ENCODE results near the gene CCDC77. TPM values are rescaled to one million over a fixed set of nuclear protein-coding genes. Genes with fewer than 3 reads are reported as not detected.

Gene CCDC77
- total and polyA plus RNA-seq, 10 of the 15 experiments (the other 5 are each of a cell fraction or from before 2014, with no cell fraction given) = 8.8 to 22.5 (median 15.8) TPM

- H3K4me1 ChIP-seq (ENCODE audit: control insufficient read depth, insufficient read depth, low read length) = no peaks in the 10 kb centered on the region
- WGBS (ENCODE audit: insufficient coverage, insufficient replicate concordance, low lambda C conversion rate, missing lambda C conversion rate) = 58% methylated on average over 4 of the region's 4 CpGs
- no peak for DNase-seq (ENCODE audit: low read depth, low spot score)
- no peak for FAIRE-seq
- H3K27ac ChIP-seq (ENCODE audit: control insufficient read depth, insufficient read depth) = no peak overlapping the region
- ATAC-seq = no peak
- no peak overlapping the region for H3K4me3 ChIP-seq
- BruUV-seq (replicated peaks) = no TSS peak
- no peak overlapping the region for H2AFZ ChIP-seq (ENCODE audit: control insufficient read depth, low read depth, low read length)
- H3K27me3 ChIP-seq (replicated peaks in 1 of 2; ENCODE audit: control insufficient read depth in 2 of 2, insufficient read depth in 2 of 2, low read length in 1 of 2) = peaks cover 3% of the 10 kb centered on the region in 2 experiments; a peak in 2 of 4 replicates
- TF ChIP-seq, protein P1, sequence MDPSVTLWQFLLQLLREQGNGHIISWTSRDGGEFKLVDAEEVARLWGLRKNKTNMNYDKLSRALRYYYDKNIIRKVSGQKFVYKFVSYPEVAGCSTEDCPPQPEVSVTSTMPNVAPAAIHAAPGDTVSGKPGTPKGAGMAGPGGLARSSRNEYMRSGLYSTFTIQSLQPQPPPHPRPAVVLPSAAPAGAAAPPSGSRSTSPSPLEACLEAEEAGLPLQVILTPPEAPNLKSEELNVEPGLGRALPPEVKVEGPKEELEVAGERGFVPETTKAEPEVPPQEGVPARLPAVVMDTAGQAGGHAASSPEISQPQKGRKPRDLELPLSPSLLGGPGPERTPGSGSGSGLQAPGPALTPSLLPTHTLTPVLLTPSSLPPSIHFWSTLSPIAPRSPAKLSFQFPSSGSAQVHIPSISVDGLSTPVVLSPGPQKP (IDR thresholded peaks at IDR 0.05; ENCODE audit: low read depth, low read length) = no peak
- TF ChIP-seq, protein P2, sequence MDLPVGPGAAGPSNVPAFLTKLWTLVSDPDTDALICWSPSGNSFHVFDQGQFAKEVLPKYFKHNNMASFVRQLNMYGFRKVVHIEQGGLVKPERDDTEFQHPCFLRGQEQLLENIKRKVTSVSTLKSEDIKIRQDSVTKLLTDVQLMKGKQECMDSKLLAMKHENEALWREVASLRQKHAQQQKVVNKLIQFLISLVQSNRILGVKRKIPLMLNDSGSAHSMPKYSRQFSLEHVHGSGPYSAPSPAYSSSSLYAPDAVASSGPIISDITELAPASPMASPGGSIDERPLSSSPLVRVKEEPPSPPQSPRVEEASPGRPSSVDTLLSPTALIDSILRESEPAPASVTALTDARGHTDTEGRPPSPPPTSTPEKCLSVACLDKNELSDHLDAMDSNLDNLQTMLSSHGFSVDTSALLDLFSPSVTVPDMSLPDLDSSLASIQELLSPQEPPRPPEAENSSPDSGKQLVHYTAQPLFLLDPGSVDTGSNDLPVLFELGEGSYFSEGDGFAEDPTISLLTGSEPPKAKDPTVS (IDR thresholded peaks at IDR 0.05; ENCODE audit: low read depth, low read length) = no peak
- TF ChIP-seq NR2C1 (IDR thresholded peaks at IDR 0.05) (no peak), ZNF384 (IDR thresholded peaks at IDR 0.05; ENCODE audit: borderline replicate concordance, low read depth, low read length) (no peak), RBBP5 (conservative IDR thresholded peaks at IDR 0.05) (no peak)
- intact Hi-C loops (cut with micrococcal nuclease; ENCODE audit: unreplicated experiment) = no loop called here
- no peak overlapping the region for H3K9ac ChIP-seq (ENCODE audit: control insufficient read depth, insufficient read depth, low read length)
- RAD21 ChIA-PET (ENCODE audit: unreplicated experiment) = no interaction called here
- H3K4me2 ChIP-seq (ENCODE audit: control insufficient read depth, insufficient read depth) = no peak overlapping the region
- no peaks in the 10 kb centered on the region for H3K79me2 ChIP-seq (ENCODE audit: control insufficient read depth, insufficient read depth, low read length)
- in situ Hi-C loops (cut with MboI) = no loop called here
- no peaks in the 10 kb centered on the region for H3K9me3 ChIP-seq (replicated peaks; ENCODE audit: control insufficient read depth, insufficient read depth, low read length)
- H4K20me1 ChIP-seq (ENCODE audit: control insufficient read depth, insufficient read depth) = no peaks in the 10 kb centered on the region
- POLR2A ChIA-PET = no interaction called here
- CTCF ChIA-PET = no interaction called here
- SMC1A ChIA-PET (ENCODE audit: uncharacterized antibody, unreplicated experiment) = no interaction called here
- H3K36me3 ChIP-seq (ENCODE audit: control insufficient read depth in 2 of 2, insufficient read depth in 2 of 2, low read length in 1 of 2) = no peaks in the 10 kb centered on the region
Observed at GRCh38 chr12:479161-479560, 77.7 kb downstream of the CCDC77 start.

Data from GM12878 (cell line).